K562 (cell line): ENCODE results near the gene LAMTOR4. TPM values are rescaled to one million over a fixed set of nuclear protein-coding genes. Genes with fewer than 3 reads are reported as not detected.

Experiments used
- CEBPG ChIP-seq, 3 experiments: fragments of 200-800 bp in 1 of 3; sonication (Bioruptor generic) in 1 of 3; sonication (generic) in 1 of 3; formaldehyde crosslinking in 1 of 3; IDR thresholded peaks in 2 of 3; conservative IDR thresholded peaks in 1 of 3; 2 replicates each; pipeline versions ENCODE4 v1.6.1 to v1.8.0; 2016 to 2022; ENCODE audit warnings: missing compliant biosample characterization in 2 of 3, missing genetic modification characterization in 2 of 3, mild to moderate bottlenecking in 1 of 3, missing genetic modification reagents in 1 of 3
- GABPB1 ChIP-seq: sonication (generic); formaldehyde crosslinking; IDR thresholded peaks from 2 replicates; pipeline ENCODE4 v1.8.0; 2022; ENCODE audit warnings: mild to moderate bottlenecking, missing genetic modification reagents
- IRF9 ChIP-seq: fragments of 450-650 bp; IDR thresholded peaks from 2 replicates; pipeline ENCODE4 v1.6.1; 2016; ENCODE audit warnings: missing biosample characterization, missing genetic modification characterization
- SMAD4 ChIP-seq: fragments of 250-450 bp; sonication (Bioruptor Pico); conservative IDR thresholded peaks from 2 replicates; pipeline ENCODE4 v1.8.0; 2021; ENCODE audit warnings: inconsistent platforms, mild to moderate bottlenecking, moderate library complexity
- ZKSCAN1 ChIP-seq: fragments of 150-350 bp; IDR thresholded peaks from 2 replicates; pipeline ENCODE4 v1.6.1; 2016; ENCODE audit warnings: low read depth, low read length
- ZNF134 ChIP-seq: fragments of 250-450 bp; sonication (Bioruptor Pico); conservative IDR thresholded peaks from 2 replicates; pipeline ENCODE4 v1.4.0; 2020
- ZNF395 ChIP-seq: fragments of 200-800 bp; sonication (Bioruptor generic); IDR thresholded peaks from 2 replicates; pipeline ENCODE4 v1.6.1; 2017; ENCODE audit warnings: missing genetic modification characterization, missing compliant biosample characterization
- polyA plus RNA-seq, 8 experiments: library from polyadenylated mRNA; depleted of rRNA in 4 of 8; stranded (reverse) in 5 of 8; unstranded in 3 of 8; fragments of >200 nt; fragmentation: Nextera tagmentation in 2 of 8; fragmentation: Illumina TruSeq in 1 of 8; extraction: Ambion mirVana in 2 of 8; extraction: Trizol in 1 of 8; gene quantifications; 2 replicates each; pipeline versions ENCODE4 v1.2.1 to v1.2.3, GENCODE V29; 2011 to 2014; ENCODE audit warnings: inconsistent platforms in 1 of 8, missing spikeins in 1 of 8
- total RNA-seq, 7 experiments: library from RNA; depleted of rRNA in 6 of 7; stranded (reverse); fragments of >200 nt in 6 of 7; fragmentation: Illumina TruSeq in 2 of 7; extraction: Trizol in 2 of 7; gene quantifications; 2 replicates each; pipeline versions ENCODE4 v1.2.1 to v1.2.3, GENCODE V29; 2011 to 2021; ENCODE audit warnings: low replicate concordance in 1 of 7
- TF ChIP-seq, protein P1 (sequence below): sonication (generic); formaldehyde crosslinking; IDR thresholded peaks from 2 replicates; pipeline ENCODE4 v1.8.1; 2023; ENCODE audit warnings: mild to moderate bottlenecking, missing genetic modification reagents
- TF ChIP-seq, protein P2 (sequence below): fragments of 250-450 bp; sonication (Bioruptor Pico); IDR thresholded peaks from 2 replicates; pipeline ENCODE4 v1.9.0; 2021; ENCODE audit warnings: mild to moderate bottlenecking

Gene LAMTOR4
- total and polyA plus RNA-seq, 9 of the 15 experiments (the other 6 are each of a cell fraction or from before 2014, with no cell fraction given): 79.6 to 314 (median 195) TPM

DNA sequence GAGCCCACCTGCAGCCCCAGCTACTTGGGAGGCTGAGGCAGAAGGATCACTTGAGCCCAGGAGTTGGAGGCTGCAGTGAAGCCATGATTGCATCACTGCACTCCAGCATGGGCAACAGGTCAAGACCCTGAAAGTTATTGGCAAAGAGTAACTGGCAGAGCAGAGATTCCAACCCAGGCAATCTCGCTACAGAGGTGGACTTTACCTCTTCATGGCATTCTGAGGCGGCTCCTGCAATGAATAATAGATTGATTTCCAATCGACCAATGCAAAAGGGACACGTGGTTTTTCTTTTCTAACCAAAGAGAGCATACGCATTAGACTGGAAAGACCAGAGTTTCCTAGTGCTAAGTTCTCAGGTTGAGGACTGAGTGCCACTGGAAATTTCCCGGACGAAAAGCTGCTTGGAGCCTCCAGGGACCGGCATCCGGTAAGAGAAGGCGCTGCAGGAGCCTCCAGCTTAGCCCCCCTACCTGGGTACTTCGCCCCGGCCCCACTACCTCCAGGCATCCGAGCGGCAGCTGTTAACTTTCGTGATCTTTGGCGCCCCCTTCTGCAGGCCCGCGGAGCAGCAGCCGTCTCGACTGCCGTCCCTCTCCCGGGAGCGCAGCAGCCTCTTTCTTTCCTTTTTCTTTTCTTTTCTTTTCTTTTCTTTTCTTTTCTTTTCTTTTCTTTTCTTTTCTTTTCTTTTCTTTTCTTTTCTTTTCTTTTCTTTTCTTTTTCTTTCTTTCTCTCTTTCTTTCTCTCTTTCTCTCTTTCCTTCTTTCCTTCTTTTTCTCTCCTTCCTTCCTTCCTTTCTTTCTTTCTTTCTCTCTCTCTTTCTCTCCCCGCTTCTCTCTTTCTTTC is 17.9 kb upstream of the LAMTOR4 start (continued):
- no peak for TF ChIP-seq ZNF134 (CRISPR knock-in tag)
- TF ChIP-seq CEBPG (CRISPR knock-in tag; IDR thresholded peaks at IDR 0.05): peak; percentile 88
- TF ChIP-seq CEBPG (tag; conservative IDR thresholded peaks at IDR 0.05 in 1 of 2, IDR thresholded peaks at IDR 0.05 in 1 of 2): peak in 1 of 2 experiments; percentile 81; a peak in 2 of 4 replicates
- peak; percentile 53; the same call in 1 of the 2 replicates for TF ChIP-seq SMAD4 (CRISPR knock-in tag)
- TF ChIP-seq GABPB1 (CRISPR knock-in tag): peak; percentile 34; the same call in 1 of the 2 replicates
- TF ChIP-seq, protein P1, sequence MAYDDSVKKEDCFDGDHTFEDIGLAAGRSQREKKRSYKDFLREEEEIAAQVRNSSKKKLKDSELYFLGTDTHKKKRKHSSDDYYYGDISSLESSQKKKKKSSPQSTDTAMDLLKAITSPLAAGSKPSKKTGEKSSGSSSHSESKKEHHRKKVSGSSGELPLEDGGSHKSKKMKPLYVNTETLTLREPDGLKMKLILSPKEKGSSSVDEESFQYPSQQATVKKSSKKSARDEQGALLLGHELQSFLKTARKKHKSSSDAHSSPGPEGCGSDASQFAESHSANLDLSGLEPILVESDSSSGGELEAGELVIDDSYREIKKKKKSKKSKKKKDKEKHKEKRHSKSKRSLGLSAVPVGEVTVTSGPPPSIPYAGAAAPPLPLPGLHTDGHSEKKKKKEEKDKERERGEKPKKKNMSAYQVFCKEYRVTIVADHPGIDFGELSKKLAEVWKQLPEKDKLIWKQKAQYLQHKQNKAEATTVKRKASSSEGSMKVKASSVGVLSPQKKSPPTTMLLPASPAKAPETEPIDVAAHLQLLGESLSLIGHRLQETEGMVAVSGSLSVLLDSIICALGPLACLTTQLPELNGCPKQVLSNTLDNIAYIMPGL: no peak
- TF ChIP-seq, protein P2, sequence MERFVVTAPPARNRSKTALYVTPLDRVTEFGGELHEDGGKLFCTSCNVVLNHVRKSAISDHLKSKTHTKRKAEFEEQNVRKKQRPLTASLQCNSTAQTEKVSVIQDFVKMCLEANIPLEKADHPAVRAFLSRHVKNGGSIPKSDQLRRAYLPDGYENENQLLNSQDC (CRISPR knock-in tag): no peak
- TF ChIP-seq IRF9 (tag): no peak
- TF ChIP-seq ZKSCAN1: 0 out of 2 replicates have a peak, but pooled peaks have one; percentile 3
- TF ChIP-seq ZNF395 (CRISPR knock-in tag): no peak
